GM10248 (cell line): Measurements from ENCODE around the gene TANC1.

ENCODE experiments used
- CTCF ChIA-PET: fragments of 300-600 bp; sonication (Branson Sonifier 250); formaldehyde crosslinking; extraction: SDS; loops from one replicate; lab custom pipeline; 2021; ENCODE audit warnings: antibody characterized with exemption; lab: Yijun Ruan, JAX
- POLR2A ChIA-PET: fragments of 350-650 bp; sonication (Branson Sonifier 250); formaldehyde crosslinking; extraction: SDS; loops from one replicate; lab custom pipeline; 2020; ENCODE audit warnings: antibody characterized with exemption; lab: Yijun Ruan, JAX
- DNase-seq: peaks from one replicate; pipeline ENCODE4 v3.0.0; 2012; ENCODE audit errors: extremely low spot score
- TF ChIP-seq, protein P1 (sequence below): IDR thresholded peaks from 2 replicates; pipeline ENCODE4 v1.5.1; 2012; ENCODE audit warnings: mild to moderate bottlenecking, low read depth; ENCODE audit errors: extremely low read depth, missing control alignments, control extremely low read depth

Gene TANC1

DNA sequence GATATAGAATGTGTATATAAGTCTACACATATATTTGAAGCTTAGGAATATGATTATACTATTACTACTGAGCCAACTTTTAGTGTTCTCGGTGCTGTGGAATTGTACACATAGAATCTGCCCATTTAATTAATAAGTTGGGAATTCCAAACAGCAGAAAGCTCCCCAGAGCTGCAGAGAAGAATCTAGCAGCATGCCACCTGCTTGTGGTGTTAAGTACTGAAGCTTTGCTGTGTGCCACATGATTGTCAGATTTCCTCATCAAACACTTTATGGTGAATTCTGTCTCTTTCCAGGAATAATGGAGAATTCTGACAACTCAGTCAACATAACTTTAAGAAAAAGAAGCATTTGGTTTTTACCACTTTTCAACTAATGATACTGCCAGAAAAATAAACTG, 200.3 kb downstream of the TANC1 start:
- DNase-seq = no peak
- ChIA-PET CTCF (interaction anchor here (0.8 kb wide), 1 partner anchor 50 kb away, joined by 4 read pairs; no protein-coding TSS in a partner anchor), POLR2A (no interaction called here)
- TF ChIP-seq, protein P1, sequence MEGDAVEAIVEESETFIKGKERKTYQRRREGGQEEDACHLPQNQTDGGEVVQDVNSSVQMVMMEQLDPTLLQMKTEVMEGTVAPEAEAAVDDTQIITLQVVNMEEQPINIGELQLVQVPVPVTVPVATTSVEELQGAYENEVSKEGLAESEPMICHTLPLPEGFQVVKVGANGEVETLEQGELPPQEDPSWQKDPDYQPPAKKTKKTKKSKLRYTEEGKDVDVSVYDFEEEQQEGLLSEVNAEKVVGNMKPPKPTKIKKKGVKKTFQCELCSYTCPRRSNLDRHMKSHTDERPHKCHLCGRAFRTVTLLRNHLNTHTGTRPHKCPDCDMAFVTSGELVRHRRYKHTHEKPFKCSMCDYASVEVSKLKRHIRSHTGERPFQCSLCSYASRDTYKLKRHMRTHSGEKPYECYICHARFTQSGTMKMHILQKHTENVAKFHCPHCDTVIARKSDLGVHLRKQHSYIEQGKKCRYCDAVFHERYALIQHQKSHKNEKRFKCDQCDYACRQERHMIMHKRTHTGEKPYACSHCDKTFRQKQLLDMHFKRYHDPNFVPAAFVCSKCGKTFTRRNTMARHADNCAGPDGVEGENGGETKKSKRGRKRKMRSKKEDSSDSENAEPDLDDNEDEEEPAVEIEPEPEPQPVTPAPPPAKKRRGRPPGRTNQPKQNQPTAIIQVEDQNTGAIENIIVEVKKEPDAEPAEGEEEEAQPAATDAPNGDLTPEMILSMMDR = no peak

DNA sequence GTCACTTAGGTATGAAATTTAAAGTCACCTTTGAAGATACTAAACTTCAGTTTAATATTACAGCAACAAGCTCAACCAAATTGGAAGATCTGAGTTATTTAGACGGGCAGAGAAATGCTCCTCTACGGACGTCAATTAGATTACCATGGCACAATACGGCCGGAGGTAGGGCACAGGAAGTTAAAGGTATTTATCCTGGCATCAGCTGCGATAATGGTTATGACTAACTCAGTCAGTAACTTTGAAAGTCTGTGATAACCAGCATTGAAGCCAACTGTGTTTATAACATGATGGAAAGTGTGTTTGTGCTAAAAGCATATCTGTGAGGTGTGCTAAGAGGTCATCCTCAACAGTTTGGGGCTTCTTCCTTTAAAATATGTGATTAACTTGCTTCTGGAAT, 200.7 kb downstream of the TANC1 start:
- no peak for DNase-seq
- POLR2A ChIA-PET = no interaction called here
- CTCF ChIA-PET = interaction anchor here (0.8 kb wide), 1 partner anchor 50 kb away, joined by 4 read pairs; no protein-coding TSS in a partner anchor
- TF ChIP-seq, protein P1 = no peak

DNA sequence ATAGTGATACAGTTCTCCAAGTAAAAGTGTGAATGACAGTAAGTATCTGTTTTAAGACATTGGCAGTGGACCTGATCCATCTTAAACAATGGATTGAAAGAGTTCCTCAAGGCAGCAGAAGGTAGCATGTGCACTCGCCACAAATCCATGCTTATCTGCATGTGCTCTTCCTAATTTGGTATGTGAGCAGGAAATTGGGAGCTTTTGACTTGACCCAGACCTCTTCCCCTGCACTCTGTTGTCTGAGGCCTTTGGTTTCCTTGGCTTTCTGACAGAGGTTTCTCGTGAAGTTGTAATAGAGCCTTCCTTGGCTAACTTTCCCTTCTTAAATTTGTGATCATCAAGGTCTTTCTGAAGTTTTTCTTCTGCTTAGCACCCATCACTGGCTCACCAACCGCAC, 204.0 kb downstream of the TANC1 start:
- DNase-seq = no peak
- CTCF ChIA-PET = interaction anchor here (1.2 to 3.2 kb wide), 3 partner anchors 8 to 16 kb away, joined by 3 to 10 read pairs (median 3); no protein-coding TSS in a partner anchor
- TF ChIP-seq, protein P1 = no peak
- POLR2A ChIA-PET = no interaction called here

DNA sequence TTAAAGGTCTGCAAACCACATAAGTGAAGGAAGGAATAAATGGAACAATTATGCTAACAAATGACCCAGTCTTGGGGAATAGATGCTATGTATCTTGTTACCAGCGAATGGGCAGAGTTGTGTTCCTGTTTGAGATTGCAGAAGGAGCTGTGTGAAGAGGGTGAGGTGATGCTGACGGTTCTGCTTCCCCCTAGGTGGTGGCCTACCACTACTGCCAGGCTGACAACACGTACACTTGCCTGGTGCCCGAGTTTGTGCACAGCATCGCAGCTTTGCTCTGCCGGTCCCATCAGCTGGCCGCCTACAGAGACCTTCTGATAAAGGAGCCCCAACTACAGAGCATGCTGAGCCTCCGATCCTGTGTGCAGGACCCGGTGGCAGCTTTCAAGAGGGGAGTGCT, 206.3 kb downstream of the TANC1 start:
- ChIA-PET CTCF (interaction anchor here (1.2 to 1.9 kb wide), 4 partner anchors 11 to 51 kb away, joined by 3 to 4 read pairs (median 4); no protein-coding TSS in a partner anchor), POLR2A (no interaction called here)
- no peak for DNase-seq
- TF ChIP-seq, protein P1 = no peak

DNA sequence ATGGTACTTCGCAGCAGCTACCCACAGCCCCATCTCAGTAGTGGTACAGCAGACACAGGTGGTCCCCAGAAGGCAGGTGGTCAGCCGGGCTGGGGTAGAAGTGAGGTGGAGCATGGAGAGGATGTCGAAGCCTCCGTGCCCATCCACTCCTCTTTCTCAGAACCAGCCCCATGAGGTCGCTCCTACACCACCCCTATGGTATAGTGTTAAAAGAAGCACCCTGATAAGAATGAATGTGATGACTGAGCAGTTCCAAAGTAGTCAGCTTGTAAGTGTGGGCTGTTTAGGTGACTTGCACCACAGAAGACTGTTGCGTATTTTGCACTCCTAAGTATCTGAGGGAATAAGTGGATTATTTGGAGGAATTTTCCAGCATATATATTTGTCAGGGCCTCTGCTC, 206.7 kb downstream of the TANC1 start:
- CTCF ChIA-PET = interaction anchor here (0.7 to 1.9 kb wide), 6 partner anchors 10 to 51 kb away, joined by 3 to 4 read pairs (median 4); no protein-coding TSS in a partner anchor
- POLR2A ChIA-PET = no interaction called here
- TF ChIP-seq, protein P1 = no peak
- DNase-seq = no peak

DNA sequence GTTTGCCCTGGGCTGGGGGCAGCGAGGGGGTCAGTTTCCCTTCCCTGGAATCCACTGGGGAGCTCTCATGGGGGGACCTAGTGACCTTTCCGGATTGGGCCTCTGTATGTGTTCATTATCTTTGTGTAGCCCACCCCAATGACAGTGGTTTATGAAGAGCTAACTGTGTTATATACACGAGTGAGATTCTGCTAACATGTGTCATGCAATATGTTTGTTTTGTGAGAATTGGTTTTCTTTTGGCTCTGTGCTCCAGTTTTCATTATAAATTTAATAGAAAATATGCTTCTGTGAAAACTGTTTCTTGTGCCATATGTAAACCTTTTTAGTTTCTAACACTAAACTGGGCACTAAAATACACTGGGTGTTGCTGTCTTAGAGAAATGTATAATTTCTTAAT, 207.5 kb downstream of the TANC1 start:
- DNase-seq = no peak
- POLR2A ChIA-PET = no interaction called here
- CTCF ChIA-PET = interaction anchor here (0.7 to 1.3 kb wide), 2 partner anchors 11 to 14 kb away, joined by 3 to 4 read pairs; no protein-coding TSS in a partner anchor
- TF ChIP-seq, protein P1 = no peak

DNA sequence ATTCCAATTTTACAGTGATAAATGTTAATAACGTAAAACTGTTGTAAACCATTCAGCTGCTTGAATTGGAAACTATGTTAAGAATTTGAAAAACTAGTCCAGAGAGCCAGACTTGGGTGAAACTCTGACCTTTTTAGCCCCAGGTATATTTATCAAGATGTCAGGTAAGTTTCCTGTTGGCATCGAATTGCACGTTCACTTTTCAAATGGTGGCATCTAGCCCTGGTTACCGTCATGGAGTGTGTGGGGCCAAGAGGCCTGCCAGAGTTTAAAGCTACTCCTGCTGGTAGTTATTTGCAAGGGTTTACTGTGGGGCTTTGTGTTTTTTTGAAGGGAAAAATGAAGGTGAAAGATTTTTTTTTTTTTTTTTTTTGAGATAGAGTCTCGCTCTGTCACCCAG, 208.1 kb downstream of the TANC1 start:
- TF ChIP-seq, protein P1 = no peak
- POLR2A ChIA-PET = interaction anchor here (0.6 kb wide), 1 partner anchor 12 kb away, joined by 4 read pairs; no protein-coding TSS in a partner anchor
- CTCF ChIA-PET = interaction anchor here (1.3 kb wide), 1 partner anchor 11 kb away, joined by 4 read pairs; no protein-coding TSS in a partner anchor
- DNase-seq = no peak
